ENCODE measurements around the gene MARCHF11. TPM values are rescaled to one million over a fixed set of nuclear protein-coding genes. Genes with fewer than 3 reads are reported as not detected.

The MARCHF11 gene
- total and polyA plus RNA-seq, 2 donors from 2014 or later = 0.47 TPM; not detected in 1

DNA sequence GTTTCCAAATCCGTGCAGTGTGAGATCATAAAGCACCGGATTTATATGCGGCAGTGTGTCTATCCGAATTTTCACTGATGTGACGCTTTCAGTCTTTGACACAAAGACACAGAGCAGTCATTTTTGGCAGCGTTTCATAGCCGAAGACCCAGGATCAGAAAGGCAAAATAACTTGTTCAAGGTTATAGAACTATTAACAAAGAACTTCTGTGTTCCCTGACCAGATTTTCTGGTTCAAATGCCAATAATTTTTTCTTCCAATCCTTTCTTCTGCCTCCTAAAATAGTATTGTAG, 1.1 kb upstream of the MARCHF11 start:
- H3K4me1 ChIP-seq (ENCODE audit: control insufficient read depth in 2 of 3, insufficient read depth in 2 of 3, low read depth in 1 of 3, low read length in 3 of 3) = no peaks in the 10 kb centered on the region
- TF ChIP-seq, protein P1, sequence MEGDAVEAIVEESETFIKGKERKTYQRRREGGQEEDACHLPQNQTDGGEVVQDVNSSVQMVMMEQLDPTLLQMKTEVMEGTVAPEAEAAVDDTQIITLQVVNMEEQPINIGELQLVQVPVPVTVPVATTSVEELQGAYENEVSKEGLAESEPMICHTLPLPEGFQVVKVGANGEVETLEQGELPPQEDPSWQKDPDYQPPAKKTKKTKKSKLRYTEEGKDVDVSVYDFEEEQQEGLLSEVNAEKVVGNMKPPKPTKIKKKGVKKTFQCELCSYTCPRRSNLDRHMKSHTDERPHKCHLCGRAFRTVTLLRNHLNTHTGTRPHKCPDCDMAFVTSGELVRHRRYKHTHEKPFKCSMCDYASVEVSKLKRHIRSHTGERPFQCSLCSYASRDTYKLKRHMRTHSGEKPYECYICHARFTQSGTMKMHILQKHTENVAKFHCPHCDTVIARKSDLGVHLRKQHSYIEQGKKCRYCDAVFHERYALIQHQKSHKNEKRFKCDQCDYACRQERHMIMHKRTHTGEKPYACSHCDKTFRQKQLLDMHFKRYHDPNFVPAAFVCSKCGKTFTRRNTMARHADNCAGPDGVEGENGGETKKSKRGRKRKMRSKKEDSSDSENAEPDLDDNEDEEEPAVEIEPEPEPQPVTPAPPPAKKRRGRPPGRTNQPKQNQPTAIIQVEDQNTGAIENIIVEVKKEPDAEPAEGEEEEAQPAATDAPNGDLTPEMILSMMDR (IDR thresholded peaks at IDR 0.05; ENCODE audit: borderline replicate concordance, extremely low read depth, insufficient read depth) = no peak
- H3K9ac ChIP-seq (ENCODE audit: low read length in 3 of 3) = no peak overlapping the region
- no peaks in the 10 kb centered on the region for H3K9me3 ChIP-seq (ENCODE audit: control insufficient read depth in 2 of 3, insufficient read depth in 1 of 3, low read length in 3 of 3)
- intact Hi-C loops (cut with DNase I) = no loop called here
- DNase-seq (no peak), FAIRE-seq (no peak)
- H3K27ac ChIP-seq (ENCODE audit: low read depth in 2 of 2, low read length in 2 of 2) = no peak overlapping the region
- H3K4me3 ChIP-seq (ENCODE audit: low read length in 3 of 3) = no peak overlapping the region
- H3K36me3 ChIP-seq (ENCODE audit: control insufficient read depth in 2 of 3, insufficient read depth in 3 of 3, low read length in 3 of 3) = no peaks in the 10 kb centered on the region
- H3K27me3 ChIP-seq (ENCODE audit: control insufficient read depth, insufficient read depth, low read length) = peaks cover 16% of the 10 kb centered on the region

DNA sequence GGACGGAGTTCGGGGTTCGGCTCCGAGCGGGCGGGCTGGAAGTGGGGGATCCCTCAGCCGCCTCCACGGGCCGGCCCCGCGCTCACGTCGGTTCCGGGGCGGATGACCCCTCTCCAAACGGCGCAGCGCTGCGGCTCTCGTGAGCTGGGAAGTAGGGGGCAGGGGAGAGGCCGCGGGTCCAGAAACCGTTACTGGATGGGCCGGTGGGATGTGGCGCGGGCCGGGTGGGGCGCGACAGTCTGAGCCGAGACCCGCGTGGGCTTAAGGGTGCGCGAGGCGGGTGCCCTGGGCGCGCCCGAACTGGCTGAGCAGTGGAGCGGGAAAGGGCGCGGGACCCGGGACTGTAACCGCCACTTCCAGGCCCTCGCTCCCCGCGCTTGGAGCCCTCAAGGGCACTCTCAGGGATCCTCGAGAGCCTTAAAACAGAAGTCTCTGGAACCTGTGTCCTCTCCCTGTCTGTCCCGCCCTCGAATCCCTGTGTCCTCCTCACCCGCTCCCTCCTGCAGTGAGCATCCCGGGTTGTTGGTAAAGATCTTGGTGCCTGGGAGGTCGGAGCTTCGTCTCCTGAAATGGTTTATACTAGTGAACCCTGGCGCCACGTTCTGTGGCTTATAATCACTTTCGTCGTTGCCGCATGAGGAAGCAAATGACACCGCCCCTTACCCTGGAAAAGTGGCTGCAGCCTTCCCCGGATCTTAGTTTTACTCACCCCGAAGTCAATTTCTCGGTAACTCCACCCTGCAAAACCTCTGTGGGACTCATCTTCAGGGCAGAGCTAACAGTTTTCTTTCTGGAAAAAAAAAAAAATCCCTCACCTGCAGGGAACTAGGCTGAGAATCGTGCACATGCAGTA, 571 bp upstream of the MARCHF11 start:
- peaks cover 16% of the 10 kb centered on the region for H3K27me3 ChIP-seq (ENCODE audit: control insufficient read depth, insufficient read depth, low read length)
- H3K4me1 ChIP-seq (ENCODE audit: control insufficient read depth in 2 of 3, insufficient read depth in 2 of 3, low read depth in 1 of 3, low read length in 3 of 3) = no peaks in the 10 kb centered on the region
- H3K9ac ChIP-seq (ENCODE audit: low read length in 3 of 3) = no peak overlapping the region
- intact Hi-C loops (cut with DNase I) = no loop called here
- DNase-seq (peak in 4 of 5 donors; percentile 2 to 51 (median 28)), FAIRE-seq (no peak)
- H3K4me3 ChIP-seq (ENCODE audit: low read length in 3 of 3) = no peak overlapping the region
- no peaks in the 10 kb centered on the region for H3K9me3 ChIP-seq (ENCODE audit: control insufficient read depth in 2 of 3, insufficient read depth in 1 of 3, low read length in 3 of 3)
- TF ChIP-seq, protein P1 (IDR thresholded peaks at IDR 0.05; ENCODE audit: borderline replicate concordance, extremely low read depth, insufficient read depth) = no peak
- H3K36me3 ChIP-seq (ENCODE audit: control insufficient read depth in 2 of 3, insufficient read depth in 3 of 3, low read length in 3 of 3) = no peaks in the 10 kb centered on the region
- H3K27ac ChIP-seq (ENCODE audit: low read depth in 2 of 2, low read length in 2 of 2) = no peak overlapping the region

DNA sequence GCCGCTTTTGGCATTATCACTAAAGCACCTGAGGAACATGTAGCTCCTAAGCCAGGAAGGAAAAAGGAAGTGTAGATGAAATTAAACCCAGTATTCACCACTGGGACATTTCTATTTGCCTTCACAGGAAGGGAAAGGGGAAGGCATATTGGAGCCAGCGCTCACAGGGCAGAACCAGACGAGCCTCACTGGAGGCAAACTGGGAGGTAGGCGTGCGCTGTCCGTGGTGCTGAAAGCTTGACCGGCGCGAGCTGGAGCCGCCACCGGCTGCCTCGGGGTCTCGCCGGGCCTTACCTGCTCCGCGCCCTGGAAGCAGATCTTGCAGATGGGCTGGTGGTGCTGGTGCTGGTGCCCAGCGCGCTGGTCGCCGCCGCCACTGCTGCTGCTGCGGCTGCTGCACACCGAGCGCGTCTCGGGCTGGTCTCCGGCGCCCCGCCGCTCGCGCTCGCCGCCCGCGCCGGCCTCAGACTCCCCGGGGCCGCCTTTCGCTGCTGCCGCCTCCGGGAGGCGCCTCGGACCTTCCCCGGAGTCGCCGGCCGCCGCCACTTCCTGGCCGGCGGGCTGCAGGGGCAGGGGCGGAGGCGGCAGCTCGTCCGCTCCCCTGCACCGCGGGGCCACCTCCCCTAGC, 732 bp downstream of the MARCHF11 start:
- no peak for FAIRE-seq

More for the DNA sequence above, 732 bp downstream of the MARCHF11 start:
- TF ChIP-seq, protein P1 (IDR thresholded peaks at IDR 0.05; ENCODE audit: borderline replicate concordance, extremely low read depth, insufficient read depth) = no peak
- Histone ChIP-seq H3K9ac (ENCODE audit: low read length in 3 of 3) (no peak overlapping the region), H3K27me3 (ENCODE audit: control insufficient read depth, insufficient read depth, low read length) (peaks cover 16% of the 10 kb centered on the region), H3K36me3 (ENCODE audit: control insufficient read depth in 2 of 3, insufficient read depth in 3 of 3, low read length in 3 of 3) (no peaks in the 10 kb centered on the region), H3K4me3 (ENCODE audit: low read length in 3 of 3) (no peak overlapping the region), H3K27ac (ENCODE audit: low read depth in 2 of 2, low read length in 2 of 2) (no peak overlapping the region), H3K4me1 (ENCODE audit: control insufficient read depth in 2 of 3, insufficient read depth in 2 of 3, low read depth in 1 of 3, low read length in 3 of 3) (no peaks in the 10 kb centered on the region), H3K9me3 (ENCODE audit: control insufficient read depth in 2 of 3, insufficient read depth in 1 of 3, low read length in 3 of 3) (no peaks in the 10 kb centered on the region)
- intact Hi-C loops (cut with DNase I) = no loop called here
- peak; percentile 90 to 96 (median 96) for DNase-seq
